ENCODE measurements around the gene STXBP1.

DNA sequence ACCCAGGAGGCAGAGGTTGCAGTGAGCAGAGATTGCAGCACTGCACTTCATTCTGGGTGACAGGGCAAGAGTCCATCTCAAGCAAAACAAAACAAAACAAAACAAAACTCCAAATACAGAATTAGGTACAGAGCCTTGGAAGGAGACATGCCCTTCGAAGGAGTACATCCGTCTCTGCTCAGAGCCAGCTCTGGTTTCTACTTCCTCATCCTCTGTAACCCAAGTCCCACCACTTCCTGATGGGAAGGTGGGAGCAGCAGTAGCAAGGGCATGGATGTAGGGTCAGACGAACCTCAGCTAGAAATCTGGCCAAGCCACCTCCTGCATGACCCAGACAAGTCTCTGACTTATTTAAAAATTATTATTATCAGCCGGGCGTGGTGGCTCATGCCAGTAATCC lies 16.5 kb upstream of the STXBP1 start:
- TF ChIP-seq POLR2AphosphoS5 (IDR thresholded peaks at IDR 0.05; ENCODE audit: borderline replicate concordance, low read depth, low read length) (no peak), EZH2 (IDR thresholded peaks at IDR 0.05) (no peak), FOXP2 (optimal IDR thresholded peaks at IDR 0.05; ENCODE audit: control extremely low read depth, extremely low read length, insufficient read depth) (no peak)
